ENCODE measurements around the gene R3HDM4. TPM values are rescaled to one million over a fixed set of nuclear protein-coding genes. Genes with fewer than 3 reads are reported as not detected.

R3HDM4 gene
- total and polyA plus RNA-seq, 9 of the 15 experiments (the other 6 are each of a cell fraction or from before 2014, with no cell fraction given), result 3.2 to 154 (median 59.0) TPM

DNA sequence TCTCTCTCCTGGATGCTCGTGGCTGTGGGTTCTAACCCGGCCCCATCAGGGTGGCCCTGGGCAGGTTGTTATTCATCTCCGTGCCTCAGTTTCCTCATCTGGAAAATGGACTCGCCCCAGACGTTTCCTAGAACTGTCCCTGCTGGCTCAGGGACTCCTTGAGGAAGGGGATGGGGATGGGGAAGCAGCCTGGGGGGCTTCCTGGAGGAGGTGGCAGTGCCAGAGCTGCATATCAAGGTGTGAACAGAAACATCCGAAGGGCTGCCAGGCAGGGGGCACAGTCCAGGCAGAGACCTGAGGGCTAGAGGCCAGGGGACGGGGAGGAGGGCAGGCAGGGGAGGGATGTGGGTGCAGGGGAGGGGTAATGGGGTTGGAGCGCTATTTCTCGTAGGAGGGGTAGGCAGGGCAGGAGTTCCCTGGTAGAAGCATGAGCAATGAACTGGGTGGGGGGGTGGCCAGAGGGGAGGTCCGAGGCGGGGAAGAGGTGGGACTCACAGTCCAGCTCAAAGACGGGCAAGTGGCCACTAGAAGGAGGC is 64.6 kb downstream of the R3HDM4 start:
- intact Hi-C loops (cut with micrococcal nuclease) (no loop called here), in situ Hi-C loops (cut with MboI) (no loop called here)
- Histone ChIP-seq H3K4me3 (no peak overlapping the region), H3K79me2 (ENCODE audit: control insufficient read depth, insufficient read depth, low read length) (no peaks in the 10 kb centered on the region), H3K9ac (ENCODE audit: insufficient read depth in 1 of 2, low read depth in 2 of 2, low read length in 2 of 2) (peak overlapping the region in 1 of 2 experiments; percentile 76; a peak in 1 of 4 replicates), H3K9me3 (replicated peaks; ENCODE audit: control insufficient read depth, insufficient read depth, low read depth, low read length) (no peaks in the 10 kb centered on the region), H3K27me3 (ENCODE audit: control insufficient read depth in 2 of 2, insufficient read depth in 2 of 2, low read length in 2 of 2) (no peaks in the 10 kb centered on the region), H3K36me3 (ENCODE audit: control insufficient read depth, insufficient read depth, low read length) (no peaks in the 10 kb centered on the region), H4K20me1 (replicated peaks; ENCODE audit: control insufficient read depth, insufficient read depth, low read length) (no peaks in the 10 kb centered on the region), H3K4me2 (ENCODE audit: insufficient read depth, low read length) (no peak overlapping the region), H3K4me1 (replicated peaks in 1 of 2; ENCODE audit: control insufficient read depth in 2 of 2, insufficient read depth in 2 of 2, low read length in 2 of 2) (peaks cover 5 to 60% of the 10 kb centered on the region in 2 experiments; a peak in 4 of 5 replicates), H3K27ac (ENCODE audit: extremely low read depth, low read depth, low read length) (no peak overlapping the region), H3K9me1 (ENCODE audit: control insufficient read depth, insufficient read depth, low read length) (no peaks in the 10 kb centered on the region), H2AFZ (ENCODE audit: low read depth, low read length) (no peak overlapping the region)
- 31% methylated on average over 11 of the region's 12 CpGs for WGBS (ENCODE audit: insufficient coverage, low coverage, missing lambda C conversion rate)
- BruUV-seq (replicated peaks), result no TSS peak
- ChIA-PET POLR2A (interaction anchor here (0.7 to 1.1 kb wide), 2 partner anchors 10 to 1367 kb away, joined by 3 read pairs; no protein-coding TSS in a partner anchor), CTCF (ENCODE audit: low intra/inter-chr PET ratio) (no interaction called here)
- no peak for FAIRE-seq
- peak; percentile 28 for ATAC-seq
- DNase-seq (ENCODE audit: extremely low read depth in 1 of 4, low spot score in 3 of 4), result no peak
- TF ChIP-seq ZBTB7A (IDR thresholded peaks at IDR 0.05; ENCODE audit: borderline replicate concordance, control insufficient read depth, low read depth, low read length) (peak; percentile 35; the same call in 1 of the 2 replicates), KDM1A (IDR thresholded peaks at IDR 0.05) (peak; percentile 31 to 78; a peak in 3 of 4 replicates), ZFX (CRISPR knock-in tag; IDR thresholded peaks at IDR 0.05) (no peak), BCOR (IDR thresholded peaks at IDR 0.05) (peak; percentile 86), CBX1 (IDR thresholded peaks at IDR 0.05; ENCODE audit: low read depth) (0 out of 2 replicates have a peak, but pooled peaks have one; percentile 24), ZFP30 (CRISPR knock-in tag; IDR thresholded peaks at IDR 0.05; ENCODE audit: borderline replicate concordance) (no peak), SMARCA5 (IDR thresholded peaks at IDR 0.05) (peak; percentile 52; the same call in 1 of the 2 replicates), RBM25 (IDR thresholded peaks at IDR 0.05; ENCODE audit: low read depth, low read length, severe bottlenecking) (peak; percentile 73), ZNF436 (CRISPR knock-in tag; IDR thresholded peaks at IDR 0.05) (peak; percentile 57; the same call in 1 of the 2 replicates), ZC3H4 (CRISPR knock-in tag; IDR thresholded peaks at IDR 0.05; ENCODE audit: borderline replicate concordance) (no peak)
- TF ChIP-seq, protein P1, sequence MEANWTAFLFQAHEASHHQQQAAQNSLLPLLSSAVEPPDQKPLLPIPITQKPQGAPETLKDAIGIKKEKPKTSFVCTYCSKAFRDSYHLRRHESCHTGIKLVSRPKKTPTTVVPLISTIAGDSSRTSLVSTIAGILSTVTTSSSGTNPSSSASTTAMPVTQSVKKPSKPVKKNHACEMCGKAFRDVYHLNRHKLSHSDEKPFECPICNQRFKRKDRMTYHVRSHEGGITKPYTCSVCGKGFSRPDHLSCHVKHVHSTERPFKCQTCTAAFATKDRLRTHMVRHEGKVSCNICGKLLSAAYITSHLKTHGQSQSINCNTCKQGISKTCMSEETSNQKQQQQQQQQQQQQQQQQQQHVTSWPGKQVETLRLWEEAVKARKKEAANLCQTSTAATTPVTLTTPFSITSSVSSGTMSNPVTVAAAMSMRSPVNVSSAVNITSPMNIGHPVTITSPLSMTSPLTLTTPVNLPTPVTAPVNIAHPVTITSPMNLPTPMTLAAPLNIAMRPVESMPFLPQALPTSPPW (CRISPR knock-in tag; IDR thresholded peaks at IDR 0.05), result peak; percentile 7; the same call in 1 of the 2 replicates
- TF ChIP-seq, protein P2, sequence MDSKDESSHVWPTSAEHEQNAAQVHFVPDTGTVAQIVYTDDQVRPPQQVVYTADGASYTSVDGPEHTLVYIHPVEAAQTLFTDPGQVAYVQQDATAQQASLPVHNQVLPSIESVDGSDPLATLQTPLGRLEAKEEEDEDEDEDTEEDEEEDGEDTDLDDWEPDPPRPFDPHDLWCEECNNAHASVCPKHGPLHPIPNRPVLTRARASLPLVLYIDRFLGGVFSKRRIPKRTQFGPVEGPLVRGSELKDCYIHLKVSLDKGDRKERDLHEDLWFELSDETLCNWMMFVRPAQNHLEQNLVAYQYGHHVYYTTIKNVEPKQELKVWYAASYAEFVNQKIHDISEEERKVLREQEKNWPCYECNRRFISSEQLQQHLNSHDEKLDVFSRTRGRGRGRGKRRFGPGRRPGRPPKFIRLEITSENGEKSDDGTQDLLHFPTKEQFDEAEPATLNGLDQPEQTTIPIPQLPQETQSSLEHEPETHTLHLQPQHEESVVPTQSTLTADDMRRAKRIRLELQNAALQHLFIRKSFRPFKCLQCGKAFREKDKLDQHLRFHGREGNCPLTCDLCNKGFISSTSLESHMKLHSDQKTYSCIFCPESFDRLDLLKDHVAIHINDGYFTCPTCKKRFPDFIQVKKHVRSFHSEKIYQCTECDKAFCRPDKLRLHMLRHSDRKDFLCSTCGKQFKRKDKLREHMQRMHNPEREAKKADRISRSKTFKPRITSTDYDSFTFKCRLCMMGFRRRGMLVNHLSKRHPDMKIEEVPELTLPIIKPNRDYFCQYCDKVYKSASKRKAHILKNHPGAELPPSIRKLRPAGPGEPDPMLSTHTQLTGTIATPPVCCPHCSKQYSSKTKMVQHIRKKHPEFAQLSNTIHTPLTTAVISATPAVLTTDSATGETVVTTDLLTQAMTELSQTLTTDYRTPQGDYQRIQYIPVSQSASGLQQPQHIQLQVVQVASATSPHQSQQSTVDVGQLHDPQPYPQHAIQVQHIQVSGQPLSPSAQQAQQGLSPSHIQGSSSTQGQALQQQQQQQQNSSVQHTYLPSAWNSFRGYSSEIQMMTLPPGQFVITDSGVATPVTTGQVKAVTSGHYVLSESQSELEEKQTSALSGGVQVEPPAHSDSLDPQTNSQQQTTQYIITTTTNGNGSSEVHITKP (IDR thresholded peaks at IDR 0.05; ENCODE audit: partially characterized antibody), result peak; percentile 45
- TF ChIP-seq, protein P3, sequence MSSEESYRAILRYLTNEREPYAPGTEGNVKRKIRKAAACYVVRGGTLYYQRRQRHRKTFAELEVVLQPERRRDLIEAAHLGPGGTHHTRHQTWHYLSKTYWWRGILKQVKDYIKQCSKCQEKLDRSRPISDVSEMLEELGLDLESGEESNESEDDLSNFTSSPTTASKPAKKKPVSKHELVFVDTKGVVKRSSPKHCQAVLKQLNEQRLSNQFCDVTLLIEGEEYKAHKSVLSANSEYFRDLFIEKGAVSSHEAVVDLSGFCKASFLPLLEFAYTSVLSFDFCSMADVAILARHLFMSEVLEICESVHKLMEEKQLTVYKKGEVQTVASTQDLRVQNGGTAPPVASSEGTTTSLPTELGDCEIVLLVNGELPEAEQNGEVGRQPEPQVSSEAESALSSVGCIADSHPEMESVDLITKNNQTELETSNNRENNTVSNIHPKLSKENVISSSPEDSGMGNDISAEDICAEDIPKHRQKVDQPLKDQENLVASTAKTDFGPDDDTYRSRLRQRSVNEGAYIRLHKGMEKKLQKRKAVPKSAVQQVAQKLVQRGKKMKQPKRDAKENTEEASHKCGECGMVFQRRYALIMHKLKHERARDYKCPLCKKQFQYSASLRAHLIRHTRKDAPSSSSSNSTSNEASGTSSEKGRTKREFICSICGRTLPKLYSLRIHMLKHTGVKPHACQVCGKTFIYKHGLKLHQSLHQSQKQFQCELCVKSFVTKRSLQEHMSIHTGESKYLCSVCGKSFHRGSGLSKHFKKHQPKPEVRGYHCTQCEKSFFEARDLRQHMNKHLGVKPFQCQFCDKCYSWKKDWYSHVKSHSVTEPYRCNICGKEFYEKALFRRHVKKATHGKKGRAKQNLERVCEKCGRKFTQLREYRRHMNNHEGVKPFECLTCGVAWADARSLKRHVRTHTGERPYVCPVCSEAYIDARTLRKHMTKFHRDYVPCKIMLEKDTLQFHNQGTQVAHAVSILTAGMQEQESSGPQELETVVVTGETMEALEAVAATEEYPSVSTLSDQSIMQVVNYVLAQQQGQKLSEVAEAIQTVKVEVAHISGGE (CRISPR knock-in tag; IDR thresholded peaks at IDR 0.05), result no peak

All from K562 (cell line).